ENCODE results near the gene NEIL3. TPM values are rescaled to one million over a fixed set of nuclear protein-coding genes. Genes with fewer than 3 reads are reported as not detected.

The NEIL3 gene
- total and polyA plus RNA-seq, 2 of the 8 experiments (the other 6 are each of a cell fraction or from before 2014, with no cell fraction given): 5.5 to 11.0 TPM

DNA sequence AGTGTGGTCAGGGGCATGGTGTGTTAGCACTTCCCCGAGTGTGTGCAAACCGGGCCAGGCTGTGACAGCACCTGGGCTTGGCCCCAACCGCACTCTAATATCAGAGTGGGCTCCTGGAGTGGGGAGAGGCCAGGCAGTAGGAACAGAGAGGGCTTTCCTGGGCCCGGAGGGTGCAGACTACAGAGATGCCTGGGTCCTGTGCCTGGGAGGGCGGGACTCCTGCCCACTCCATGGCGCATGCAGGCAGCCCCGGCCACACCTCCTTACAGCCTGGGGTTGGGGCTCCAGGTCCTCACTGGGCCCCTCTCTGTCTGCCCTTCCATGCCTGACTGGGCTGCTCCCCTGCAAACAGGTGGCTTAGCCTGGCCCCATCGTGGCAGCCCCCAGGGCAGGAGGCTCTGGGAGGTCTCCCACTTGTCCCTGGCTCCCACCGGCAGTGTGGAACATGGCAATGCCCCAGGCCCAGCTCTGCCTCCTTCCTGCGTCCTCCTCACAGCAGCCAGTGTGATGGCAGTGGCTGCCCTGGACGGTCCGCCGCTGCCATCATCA is 72.2 kb downstream of the NEIL3 start (continued):
- TF ChIP-seq, protein P1, sequence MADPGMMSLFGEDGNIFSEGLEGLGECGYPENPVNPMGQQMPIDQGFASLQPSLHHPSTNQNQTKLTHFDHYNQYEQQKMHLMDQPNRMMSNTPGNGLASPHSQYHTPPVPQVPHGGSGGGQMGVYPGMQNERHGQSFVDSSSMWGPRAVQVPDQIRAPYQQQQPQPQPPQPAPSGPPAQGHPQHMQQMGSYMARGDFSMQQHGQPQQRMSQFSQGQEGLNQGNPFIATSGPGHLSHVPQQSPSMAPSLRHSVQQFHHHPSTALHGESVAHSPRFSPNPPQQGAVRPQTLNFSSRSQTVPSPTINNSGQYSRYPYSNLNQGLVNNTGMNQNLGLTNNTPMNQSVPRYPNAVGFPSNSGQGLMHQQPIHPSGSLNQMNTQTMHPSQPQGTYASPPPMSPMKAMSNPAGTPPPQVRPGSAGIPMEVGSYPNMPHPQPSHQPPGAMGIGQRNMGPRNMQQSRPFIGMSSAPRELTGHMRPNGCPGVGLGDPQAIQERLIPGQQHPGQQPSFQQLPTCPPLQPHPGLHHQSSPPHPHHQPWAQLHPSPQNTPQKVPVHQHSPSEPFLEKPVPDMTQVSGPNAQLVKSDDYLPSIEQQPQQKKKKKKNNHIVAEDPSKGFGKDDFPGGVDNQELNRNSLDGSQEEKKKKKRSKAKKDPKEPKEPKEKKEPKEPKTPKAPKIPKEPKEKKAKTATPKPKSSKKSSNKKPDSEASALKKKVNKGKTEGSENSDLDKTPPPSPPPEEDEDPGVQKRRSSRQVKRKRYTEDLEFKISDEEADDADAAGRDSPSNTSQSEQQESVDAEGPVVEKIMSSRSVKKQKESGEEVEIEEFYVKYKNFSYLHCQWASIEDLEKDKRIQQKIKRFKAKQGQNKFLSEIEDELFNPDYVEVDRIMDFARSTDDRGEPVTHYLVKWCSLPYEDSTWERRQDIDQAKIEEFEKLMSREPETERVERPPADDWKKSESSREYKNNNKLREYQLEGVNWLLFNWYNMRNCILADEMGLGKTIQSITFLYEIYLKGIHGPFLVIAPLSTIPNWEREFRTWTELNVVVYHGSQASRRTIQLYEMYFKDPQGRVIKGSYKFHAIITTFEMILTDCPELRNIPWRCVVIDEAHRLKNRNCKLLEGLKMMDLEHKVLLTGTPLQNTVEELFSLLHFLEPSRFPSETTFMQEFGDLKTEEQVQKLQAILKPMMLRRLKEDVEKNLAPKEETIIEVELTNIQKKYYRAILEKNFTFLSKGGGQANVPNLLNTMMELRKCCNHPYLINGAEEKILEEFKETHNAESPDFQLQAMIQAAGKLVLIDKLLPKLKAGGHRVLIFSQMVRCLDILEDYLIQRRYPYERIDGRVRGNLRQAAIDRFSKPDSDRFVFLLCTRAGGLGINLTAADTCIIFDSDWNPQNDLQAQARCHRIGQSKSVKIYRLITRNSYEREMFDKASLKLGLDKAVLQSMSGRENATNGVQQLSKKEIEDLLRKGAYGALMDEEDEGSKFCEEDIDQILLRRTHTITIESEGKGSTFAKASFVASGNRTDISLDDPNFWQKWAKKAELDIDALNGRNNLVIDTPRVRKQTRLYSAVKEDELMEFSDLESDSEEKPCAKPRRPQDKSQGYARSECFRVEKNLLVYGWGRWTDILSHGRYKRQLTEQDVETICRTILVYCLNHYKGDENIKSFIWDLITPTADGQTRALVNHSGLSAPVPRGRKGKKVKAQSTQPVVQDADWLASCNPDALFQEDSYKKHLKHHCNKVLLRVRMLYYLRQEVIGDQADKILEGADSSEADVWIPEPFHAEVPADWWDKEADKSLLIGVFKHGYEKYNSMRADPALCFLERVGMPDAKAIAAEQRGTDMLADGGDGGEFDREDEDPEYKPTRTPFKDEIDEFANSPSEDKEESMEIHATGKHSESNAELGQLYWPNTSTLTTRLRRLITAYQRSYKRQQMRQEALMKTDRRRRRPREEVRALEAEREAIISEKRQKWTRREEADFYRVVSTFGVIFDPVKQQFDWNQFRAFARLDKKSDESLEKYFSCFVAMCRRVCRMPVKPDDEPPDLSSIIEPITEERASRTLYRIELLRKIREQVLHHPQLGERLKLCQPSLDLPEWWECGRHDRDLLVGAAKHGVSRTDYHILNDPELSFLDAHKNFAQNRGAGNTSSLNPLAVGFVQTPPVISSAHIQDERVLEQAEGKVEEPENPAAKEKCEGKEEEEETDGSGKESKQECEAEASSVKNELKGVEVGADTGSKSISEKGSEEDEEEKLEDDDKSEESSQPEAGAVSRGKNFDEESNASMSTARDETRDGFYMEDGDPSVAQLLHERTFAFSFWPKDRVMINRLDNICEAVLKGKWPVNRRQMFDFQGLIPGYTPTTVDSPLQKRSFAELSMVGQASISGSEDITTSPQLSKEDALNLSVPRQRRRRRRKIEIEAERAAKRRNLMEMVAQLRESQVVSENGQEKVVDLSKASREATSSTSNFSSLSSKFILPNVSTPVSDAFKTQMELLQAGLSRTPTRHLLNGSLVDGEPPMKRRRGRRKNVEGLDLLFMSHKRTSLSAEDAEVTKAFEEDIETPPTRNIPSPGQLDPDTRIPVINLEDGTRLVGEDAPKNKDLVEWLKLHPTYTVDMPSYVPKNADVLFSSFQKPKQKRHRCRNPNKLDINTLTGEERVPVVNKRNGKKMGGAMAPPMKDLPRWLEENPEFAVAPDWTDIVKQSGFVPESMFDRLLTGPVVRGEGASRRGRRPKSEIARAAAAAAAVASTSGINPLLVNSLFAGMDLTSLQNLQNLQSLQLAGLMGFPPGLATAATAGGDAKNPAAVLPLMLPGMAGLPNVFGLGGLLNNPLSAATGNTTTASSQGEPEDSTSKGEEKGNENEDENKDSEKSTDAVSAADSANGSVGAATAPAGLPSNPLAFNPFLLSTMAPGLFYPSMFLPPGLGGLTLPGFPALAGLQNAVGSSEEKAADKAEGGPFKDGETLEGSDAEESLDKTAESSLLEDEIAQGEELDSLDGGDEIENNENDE (IDR thresholded peaks at IDR 0.05; ENCODE audit: insufficient replicate concordance, low read length): no peak
- TF ChIP-seq SAP30 (IDR thresholded peaks at IDR 0.05; ENCODE audit: insufficient read depth, insufficient replicate concordance, low read length) (no peak), BRCA1 (IDR thresholded peaks at IDR 0.05; ENCODE audit: low read depth, low read length) (no peak), EP300 (IDR thresholded peaks at IDR 0.05; ENCODE audit: borderline replicate concordance in 1 of 2, low read depth in 2 of 2, low read length in 2 of 2) (no peak)

Data from H1 (cell line).